Vagina (tissue), 2 donors: ENCODE measurements around the gene CRADD. TPM values are rescaled to one million over a fixed set of nuclear protein-coding genes. Genes with fewer than 3 reads are reported as not detected.

Experiments
- DNase-seq, 2 donors: peaks; one replicate each; pipeline ENCODE4 v3.0.0-alpha.2; 2017; ENCODE audit errors: extremely low spot score in 2 of 2
- H3K27ac ChIP-seq: fragments of 200-600 bp; sonication (generic); one replicate; pipeline ENCODE4 v1.5.1; 2019
- H3K27me3 ChIP-seq: fragments of 200-600 bp; sonication (generic); one replicate; pipeline ENCODE4 v1.5.1; 2019
- H3K36me3 ChIP-seq, 2 donors: fragments of 200-600 bp; sonication (generic); one replicate each; pipeline ENCODE4 v1.5.1; 2017 to 2019
- H3K4me1 ChIP-seq: fragments of 200-600 bp; sonication (generic); one replicate; pipeline ENCODE4 v1.5.1; 2019
- H3K4me3 ChIP-seq, 2 donors: fragments of 200-600 bp; sonication (generic); 1 replicate in 1 of 2; 2 replicates in 1 of 2; pipeline ENCODE4 v1.5.1; 2016 to 2019
- H3K9me3 ChIP-seq: fragments of 200-600 bp; sonication (generic); one replicate; pipeline ENCODE4 v1.5.1; 2019
- CTCF ChIP-seq, 3 experiments: fragments of 450-650 bp in 2 of 3; fragments of 200-600 bp in 1 of 3; sonication (generic) in 1 of 3; IDR thresholded peaks; one replicate each; pipeline ENCODE4 v1.5.1; 2017 to 2019; ENCODE audit warnings: antibody characterized with exemption in 3 of 3, mild to moderate bottlenecking in 2 of 3, moderate library complexity in 2 of 3
- POLR2A ChIP-seq, 2 donors: fragments of 450-650 bp; IDR thresholded peaks; one replicate each; pipeline ENCODE4 v1.6.1; 2017; ENCODE audit warnings: antibody characterized with exemption in 2 of 2, mild to moderate bottlenecking in 2 of 2, moderate library complexity in 2 of 2
- POLR2AphosphoS5 ChIP-seq, 2 donors: sonication (generic); formaldehyde crosslinking; IDR thresholded peaks; one replicate each; pipeline ENCODE4 v1.9.0; 2017; ENCODE audit warnings: antibody characterized with exemption in 2 of 2, mild to moderate bottlenecking in 2 of 2, low read depth in 1 of 2; ENCODE audit not compliant: insufficient read depth in 1 of 2
- intact Hi-C: fragments of 100-400 bp; cut with DNase I; formaldehyde crosslinking; loops from one replicate; pipeline ENCODE4 v1.15.1; 2023
- total RNA-seq: library from RNA; depleted of rRNA; stranded (reverse); fragments of >200 nt; gene quantifications from one replicate; pipeline ENCODE4 v1.2.3, GENCODE V29; 2016

Gene CRADD
- total RNA-seq, 1 donor from 2014 or later: 40.8 TPM

- TF ChIP-seq POLR2AphosphoS5 (IDR thresholded peaks at IDR 0.05; ENCODE audit: insufficient read depth in 1 of 2, low read depth in 1 of 2) (no peak), POLR2A (IDR thresholded peaks at IDR 0.05) (no peak), CTCF (IDR thresholded peaks at IDR 0.05) (no peak)
- Histone ChIP-seq H3K4me3 (no peak overlapping the region), H3K9me3 (no peaks in the 10 kb centered on the region), H3K4me1 (peaks cover 59% of the 10 kb centered on the region), H3K27me3 (no peaks in the 10 kb centered on the region), H3K27ac (peak overlapping the region; percentile 84), H3K36me3 (no peaks in the 10 kb centered on the region)
- no peak for DNase-seq
- intact Hi-C loops: loop anchor here (10.0 kb wide), 2 partner anchors 68 to 238 kb away; partner anchors contain the start of gene SOCS2
These were observed 135.5 kb downstream of the CRADD start for GRCh38 chr12:93812626-93813025.

GRCh38 chr12:93813186-93813585, 136.0 kb downstream of the CRADD start:
- Histone ChIP-seq H3K36me3 (no peaks in the 10 kb centered on the region), H3K4me1 (peaks cover 61% of the 10 kb centered on the region), H3K9me3 (no peaks in the 10 kb centered on the region), H3K27me3 (no peaks in the 10 kb centered on the region), H3K27ac (peak overlapping the region; percentile 84), H3K4me3 (peak overlapping the region in 1 of 2 donors; percentile 20)
- intact Hi-C loops: loop anchor here (10.0 kb wide), 2 partner anchors 68 to 238 kb away; partner anchors contain the start of gene SOCS2
- TF ChIP-seq POLR2AphosphoS5 (IDR thresholded peaks at IDR 0.05; ENCODE audit: insufficient read depth in 1 of 2, low read depth in 1 of 2) (no peak), CTCF (IDR thresholded peaks at IDR 0.05) (no peak), POLR2A (IDR thresholded peaks at IDR 0.05) (no peak)
- peak in 1 of 2 donors; percentile 80 for DNase-seq

- DNase-seq: peak in 1 of 2 donors; percentile 95
- intact Hi-C loops: loop anchor here (10.0 kb wide), 2 partner anchors 69 to 239 kb away; partner anchors contain the start of gene SOCS2
- H3K27me3 ChIP-seq: no peaks in the 10 kb centered on the region
- no peak for TF ChIP-seq POLR2A (IDR thresholded peaks at IDR 0.05)
- TF ChIP-seq CTCF (IDR thresholded peaks at IDR 0.05): no peak
- peak in 1 of 2 donors; percentile 60 for TF ChIP-seq POLR2AphosphoS5 (IDR thresholded peaks at IDR 0.05; ENCODE audit: insufficient read depth in 1 of 2, low read depth in 1 of 2)
- no peaks in the 10 kb centered on the region for H3K36me3 ChIP-seq
- peak overlapping the region; percentile 84 for H3K27ac ChIP-seq
- H3K9me3 ChIP-seq: no peaks in the 10 kb centered on the region
- peak overlapping the region in 1 of 2 donors; percentile 20 for H3K4me3 ChIP-seq
- H3K4me1 ChIP-seq: peaks cover 68% of the 10 kb centered on the region
These were observed 137.0 kb downstream of the CRADD start for GRCh38 chr12:93813972-93814821.

GRCh38 chr12:93818488-93819049, 141.4 kb downstream of the CRADD start:
- intact Hi-C loops: loop anchor here (10.0 kb wide), 2 partner anchors 74 to 244 kb away; partner anchors contain the start of gene SOCS2
- Histone ChIP-seq H3K4me1 (peaks cover 45% of the 10 kb centered on the region), H3K4me3 (no peak overlapping the region), H3K27ac (peak overlapping the region; percentile 76), H3K27me3 (no peaks in the 10 kb centered on the region), H3K9me3 (no peaks in the 10 kb centered on the region), H3K36me3 (no peaks in the 10 kb centered on the region)
- DNase-seq: peak in 1 of 2 donors; percentile 89
- no peak for TF ChIP-seq POLR2A (IDR thresholded peaks at IDR 0.05)
- TF ChIP-seq CTCF (IDR thresholded peaks at IDR 0.05): no peak
- no peak for TF ChIP-seq POLR2AphosphoS5 (IDR thresholded peaks at IDR 0.05; ENCODE audit: insufficient read depth in 1 of 2, low read depth in 1 of 2)
